Activated CD4-positive, alpha-beta memory T cell treated with anti-CD3 and anti-CD28 coated beads for 36 hours (primary cell): ENCODE measurements around the gene ATP5F1D. TPM values are rescaled to one million over a fixed set of nuclear protein-coding genes. Genes with fewer than 3 reads are reported as not detected.

Experiments used
- CTCF ChIA-PET: fragments of 350-600 bp; sonication (Branson Sonifier 250); formaldehyde crosslinking; loops from one replicate; lab custom pipeline; 2021; ENCODE audit warnings: antibody characterized with exemption, inconsistent platforms; lab: Charles Lee
- POLR2A ChIA-PET: fragments of 350-600 bp; sonication (Branson Sonifier 250); formaldehyde crosslinking; loops from one replicate; lab custom pipeline; 2021; ENCODE audit warnings: antibody characterized with exemption; lab: Charles Lee
- DNase-seq: peaks from one replicate; pipeline ENCODE4 v3.0.0-alpha.2; 2020
- H3K27ac Mint-ChIP-seq: one replicate; pipeline ENCODE4 v1.8.0; 2021; ENCODE audit warnings: mixed read lengths
- H3K27me3 Mint-ChIP-seq: one replicate; pipeline ENCODE4 v1.8.0; 2021; ENCODE audit warnings: mixed read lengths
- H3K36me3 Mint-ChIP-seq: one replicate; pipeline ENCODE4 v1.8.0; 2021; ENCODE audit warnings: mixed read lengths
- H3K4me1 Mint-ChIP-seq: one replicate; pipeline ENCODE4 v1.8.0; 2021; ENCODE audit warnings: low read depth, mixed read lengths
- H3K4me3 Mint-ChIP-seq: one replicate; pipeline ENCODE4 v1.8.0; 2021; ENCODE audit warnings: mild to moderate bottlenecking, mixed read lengths
- H3K9me3 Mint-ChIP-seq: one replicate; pipeline ENCODE4 v1.8.0; 2021; ENCODE audit warnings: mixed read lengths
- intact Hi-C: fragments of 100-400 bp; cut with micrococcal nuclease; formaldehyde crosslinking; loops from one replicate; pipeline ENCODE4 v1.15.1; 2023
- total RNA-seq, 2 experiments: library from RNA; stranded (reverse); gene quantifications; one replicate each; pipeline ENCODE4 v1.2.3, GENCODE V29; 2021

Gene ATP5F1D
- total RNA-seq, 2 experiments from 2014 or later: 178 to 192 TPM

- Mint-ChIP-seq H3K4me1 (peaks cover 29% of the 10 kb centered on the region), H3K27ac (peak overlapping the region; percentile 97), H3K36me3 (peaks cover 16% of the 10 kb centered on the region), H3K27me3 (no peaks in the 10 kb centered on the region), H3K9me3 (no peaks in the 10 kb centered on the region), H3K4me3 (peak overlapping the region; percentile 77)
- intact Hi-C loops: no loop called here
- DNase-seq: peak; percentile 85
- ChIA-PET POLR2A (interaction anchor here (0.7 to 1.7 kb wide), 6 partner anchors 10 to 192 kb away, joined by 3 to 6 read pairs (median 3); partner anchors contain the start of genes ABCA7, RNU6-2 and SBNO2), CTCF (interaction anchor here (0.6 to 3.4 kb wide), 5 partner anchors 12 to 100 kb away, joined by 3 to 11 read pairs (median 5); no protein-coding TSS in a partner anchor)
Observed at GRCh38 chr19:1213391-1214286, 27.9 kb upstream of the ATP5F1D start.

DNA sequence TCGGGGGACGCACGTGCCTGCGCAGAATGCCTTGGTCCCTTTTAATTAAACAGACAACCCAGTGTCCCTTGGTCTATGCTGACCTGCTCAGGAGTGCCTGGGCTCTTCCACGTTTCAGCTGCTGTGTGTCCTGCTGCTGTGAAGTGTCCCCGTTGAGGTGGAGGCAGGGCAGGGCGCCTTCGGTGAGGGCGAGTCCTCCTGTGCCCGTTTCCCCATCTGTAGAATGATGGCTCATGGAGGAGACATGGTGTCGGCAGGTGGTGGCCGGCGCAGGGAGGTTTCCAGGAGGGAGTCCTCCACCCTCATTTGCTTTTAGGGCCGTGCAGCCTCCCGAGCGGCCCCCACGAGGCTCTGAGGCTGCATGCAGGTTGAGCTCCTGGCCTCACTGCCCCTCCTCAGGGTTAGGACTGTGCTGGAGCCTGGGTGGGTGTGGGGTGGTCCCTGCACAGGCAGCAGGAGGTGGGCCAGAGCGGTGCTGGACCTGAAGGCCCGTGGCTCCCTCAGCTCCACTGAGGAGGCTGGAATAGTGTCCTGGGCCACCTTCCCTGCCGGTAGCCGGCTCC lies 27.2 kb upstream of the ATP5F1D start:
- CTCF ChIA-PET: interaction anchor here (1.2 to 3.4 kb wide), 4 partner anchors 11 to 101 kb away, joined by 3 to 11 read pairs (median 6); no protein-coding TSS in a partner anchor
- DNase-seq: no peak
- Mint-ChIP-seq H3K4me1 (peaks cover 29% of the 10 kb centered on the region), H3K4me3 (peak overlapping the region; percentile 77), H3K36me3 (peaks cover 16% of the 10 kb centered on the region), H3K9me3 (no peaks in the 10 kb centered on the region), H3K27me3 (no peaks in the 10 kb centered on the region), H3K27ac (peak overlapping the region; percentile 97)
- intact Hi-C loops: no loop called here
- POLR2A ChIA-PET: interaction anchor here (0.7 to 1.7 kb wide), 6 partner anchors 11 to 193 kb away, joined by 3 to 6 read pairs (median 3); partner anchors contain the start of genes ABCA7, RNU6-2 and SBNO2

- Mint-ChIP-seq H3K4me3 (no peak overlapping the region), H3K9me3 (no peaks in the 10 kb centered on the region), H3K27ac (peak overlapping the region; percentile 97), H3K4me1 (peaks cover 25% of the 10 kb centered on the region), H3K36me3 (peaks cover 13% of the 10 kb centered on the region), H3K27me3 (no peaks in the 10 kb centered on the region)
- ChIA-PET POLR2A (interaction anchor here (1.7 kb wide), 1 partner anchor 194 kb away, joined by 6 read pairs; the partner anchor contains the start of gene RNU6-2), CTCF (interaction anchor here (1.2 to 3.4 kb wide), 4 partner anchors 10 to 102 kb away, joined by 3 to 11 read pairs (median 6); no protein-coding TSS in a partner anchor)
- intact Hi-C loops: no loop called here
- DNase-seq: no peak
Observed at GRCh38 chr19:1214862-1215731, 26.5 kb upstream of the ATP5F1D start.

DNA sequence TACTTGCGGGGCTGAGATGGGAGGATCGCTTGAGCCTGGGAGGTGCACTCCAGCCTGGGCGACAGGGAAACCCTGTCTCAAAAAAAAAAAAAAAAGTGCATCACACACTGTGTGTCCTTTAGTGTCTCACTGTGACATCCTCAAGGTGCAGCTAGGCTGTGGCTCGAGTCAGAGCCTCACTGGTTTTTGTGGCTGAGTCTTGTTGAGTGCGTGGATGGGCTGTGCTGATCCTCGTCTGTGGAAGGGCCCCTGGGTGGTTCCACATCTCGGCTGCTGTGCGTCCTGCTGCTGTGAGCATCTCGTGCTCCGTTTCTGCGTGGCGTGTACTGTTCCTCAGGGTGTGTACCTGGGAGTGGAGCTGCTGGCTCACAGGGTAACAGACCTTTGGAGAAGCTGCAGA lies 24.8 kb upstream of the ATP5F1D start:
- no peak for DNase-seq
- ChIA-PET CTCF (interaction anchor here (1.3 to 3.4 kb wide), 3 partner anchors 49 to 103 kb away, joined by 3 to 11 read pairs (median 4); no protein-coding TSS in a partner anchor), POLR2A (interaction anchor here (1.9 kb wide), 1 partner anchor 53 kb away, joined by 4 read pairs; the partner anchor contains the start of gene CIRBP)
- no peaks in the 10 kb centered on the region for H3K9me3 Mint-ChIP-seq
- intact Hi-C loops: no loop called here
- no peak overlapping the region for H3K4me3 Mint-ChIP-seq
- no peaks in the 10 kb centered on the region for H3K27me3 Mint-ChIP-seq
- peaks cover 7% of the 10 kb centered on the region for H3K36me3 Mint-ChIP-seq
- no peak overlapping the region for H3K27ac Mint-ChIP-seq
- H3K4me1 Mint-ChIP-seq: peaks cover 14% of the 10 kb centered on the region

DNA sequence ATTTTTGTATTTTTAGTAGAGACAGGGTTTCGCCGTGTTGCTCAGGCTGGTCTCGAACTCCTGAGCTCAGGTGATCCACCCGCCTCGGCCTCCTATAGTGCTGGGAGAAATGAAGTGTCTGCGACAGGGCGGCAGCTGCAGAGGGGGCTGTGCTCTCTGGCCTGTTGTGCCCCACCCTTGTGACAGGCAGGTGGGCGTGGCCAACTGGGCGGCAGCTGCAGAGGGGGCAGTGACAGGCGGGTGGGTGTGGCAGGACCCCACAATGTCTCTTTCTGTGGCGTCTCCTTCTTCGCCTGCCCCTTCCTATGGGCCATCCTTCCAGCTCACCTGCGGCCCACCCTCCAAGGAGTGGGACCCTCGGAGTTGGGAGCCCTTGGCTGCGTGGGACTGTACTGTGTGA lies 24.2 kb upstream of the ATP5F1D start:
- no peaks in the 10 kb centered on the region for H3K27me3 Mint-ChIP-seq
- H3K27ac Mint-ChIP-seq: no peak overlapping the region
- peaks cover 7% of the 10 kb centered on the region for H3K36me3 Mint-ChIP-seq
- H3K9me3 Mint-ChIP-seq: no peaks in the 10 kb centered on the region
- no peak for DNase-seq
- ChIA-PET POLR2A (interaction anchor here (0.7 to 1.9 kb wide), 2 partner anchors 8 to 52 kb away, joined by 3 to 4 read pairs; partner anchors contain the start of gene CIRBP), CTCF (interaction anchor here (0.6 to 3.4 kb wide), 4 partner anchors 26 to 104 kb away, joined by 3 to 11 read pairs (median 4); no protein-coding TSS in a partner anchor)
- intact Hi-C loops: no loop called here
- peaks cover 14% of the 10 kb centered on the region for H3K4me1 Mint-ChIP-seq
- H3K4me3 Mint-ChIP-seq: no peak overlapping the region

DNA sequence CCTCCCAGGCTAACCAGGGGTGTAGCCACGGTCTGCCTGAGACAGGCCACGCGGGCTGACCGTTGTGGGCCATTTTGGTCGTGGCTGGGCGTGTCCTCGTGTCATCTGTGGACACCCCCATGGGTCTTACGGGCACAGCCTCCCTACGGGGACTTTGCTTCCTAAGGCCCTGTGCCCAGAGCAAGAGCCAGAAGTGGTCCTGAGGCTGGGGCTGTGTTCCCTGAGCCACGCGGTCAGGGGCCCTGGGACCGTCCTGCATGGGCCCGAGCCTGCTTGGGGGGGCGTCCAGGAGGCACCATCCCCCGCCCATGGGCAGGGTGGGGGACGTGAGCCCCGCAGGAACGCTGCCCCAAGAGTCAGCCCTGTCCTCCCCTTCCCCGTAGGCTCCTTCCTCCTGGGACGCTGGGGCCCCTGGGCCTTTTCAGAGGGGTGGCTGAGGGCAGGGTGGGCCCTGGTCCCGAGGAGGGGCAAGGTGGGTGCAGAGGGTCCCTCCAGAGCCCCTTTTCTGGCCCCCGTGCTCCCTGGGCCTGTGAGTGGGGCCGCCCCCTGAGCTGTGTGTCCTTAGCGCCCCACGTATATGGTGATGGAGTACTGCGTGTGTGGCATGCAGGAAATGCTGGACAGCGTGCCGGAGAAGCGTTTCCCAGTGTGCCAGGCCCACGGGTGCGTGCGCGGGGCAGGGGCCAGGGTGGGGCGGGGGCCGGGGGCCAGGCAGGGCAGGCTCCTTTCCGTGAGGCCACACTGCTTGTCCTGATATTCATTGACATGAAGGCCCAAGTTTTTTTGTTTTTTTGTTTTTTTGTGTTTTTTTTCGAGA lies 22.6 kb upstream of the ATP5F1D start:
- DNase-seq: no peak
- ChIA-PET CTCF (no interaction called here), POLR2A (interaction anchor here (0.6 to 1.9 kb wide), 2 partner anchors 50 to 1958 kb away, joined by 4 read pairs; partner anchors contain the start of gene CIRBP)
- Mint-ChIP-seq H3K27ac (no peak overlapping the region), H3K27me3 (no peaks in the 10 kb centered on the region), H3K4me1 (peaks cover 4% of the 10 kb centered on the region), H3K9me3 (no peaks in the 10 kb centered on the region), H3K4me3 (no peak overlapping the region), H3K36me3 (no peaks in the 10 kb centered on the region)
- intact Hi-C loops: no loop called here

GRCh38 chr19:1219786-1220476 lies 21.6 kb upstream of the ATP5F1D start:
- CTCF ChIA-PET: interaction anchor here (0.5 kb wide), 1 partner anchor 201 kb away, joined by 3 read pairs; no protein-coding TSS in a partner anchor

GRCh38 chr19:1220477-1220930 lies 21.0 kb upstream of the ATP5F1D start:
- Mint-ChIP-seq H3K27ac (no peak overlapping the region), H3K36me3 (no peaks in the 10 kb centered on the region), H3K4me1 (no peaks in the 10 kb centered on the region), H3K27me3 (no peaks in the 10 kb centered on the region), H3K4me3 (no peak overlapping the region), H3K9me3 (no peaks in the 10 kb centered on the region)
- CTCF ChIA-PET: interaction anchor here (0.5 kb wide), 1 partner anchor 202 kb away, joined by 3 read pairs; no protein-coding TSS in a partner anchor
- intact Hi-C loops: no loop called here
- POLR2A ChIA-PET: no interaction called here
- DNase-seq: no peak

More at GRCh38 chr19:1219786-1220476, 21.6 kb upstream of the ATP5F1D start:
- no peaks in the 10 kb centered on the region for H3K36me3 Mint-ChIP-seq
- H3K4me3 Mint-ChIP-seq: no peak overlapping the region
- no peaks in the 10 kb centered on the region for H3K27me3 Mint-ChIP-seq
- H3K4me1 Mint-ChIP-seq: no peaks in the 10 kb centered on the region
- no peak overlapping the region for H3K27ac Mint-ChIP-seq
- H3K9me3 Mint-ChIP-seq: no peaks in the 10 kb centered on the region
- intact Hi-C loops: no loop called here
- DNase-seq: no peak
- POLR2A ChIA-PET: interaction anchor here (0.6 kb wide), 1 partner anchor 1957 kb away, joined by 4 read pairs; no protein-coding TSS in a partner anchor

DNA sequence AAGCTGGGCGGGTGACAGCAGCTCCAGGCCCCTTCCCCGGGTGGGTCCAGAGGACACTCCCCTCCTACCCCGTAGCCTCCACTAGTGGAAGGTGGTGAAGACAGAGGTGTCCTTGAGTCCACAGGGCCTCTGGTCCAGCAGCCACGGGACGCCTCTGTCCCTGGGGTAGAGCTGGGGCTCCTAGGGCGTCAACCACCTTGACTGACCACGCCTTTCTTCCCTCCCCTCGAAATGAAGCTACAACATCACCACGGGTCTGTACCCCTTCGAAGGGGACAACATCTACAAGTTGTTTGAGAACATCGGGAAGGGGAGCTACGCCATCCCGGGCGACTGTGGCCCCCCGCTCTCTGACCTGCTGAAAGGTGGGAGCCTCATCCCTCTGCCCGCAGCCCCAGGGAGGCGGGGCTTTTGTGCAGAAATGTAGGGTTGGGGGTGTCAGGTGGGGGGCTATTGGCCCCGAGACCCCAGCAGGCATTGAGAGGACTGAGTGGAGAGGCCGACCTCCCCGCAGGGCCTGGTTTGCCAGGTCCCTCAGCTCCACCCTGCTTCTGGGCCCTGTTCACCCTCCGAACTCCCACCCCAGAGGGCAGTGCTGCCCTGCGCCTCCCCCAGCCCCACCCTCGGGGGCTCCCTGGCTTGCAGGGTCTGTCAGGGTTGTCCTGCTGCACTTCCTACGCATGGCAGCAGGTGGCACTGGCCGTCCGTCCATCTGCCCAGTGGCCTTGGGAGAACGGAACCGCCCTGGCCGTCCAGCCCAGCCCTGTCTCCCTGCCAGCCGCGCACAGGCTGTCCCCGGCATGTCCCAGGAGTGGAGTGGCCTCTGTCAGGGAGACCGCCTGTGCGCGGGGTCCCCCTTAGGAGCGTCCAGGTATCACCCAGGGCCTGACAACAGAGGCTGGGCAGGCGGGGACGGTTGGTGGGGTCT lies 20.3 kb upstream of the ATP5F1D start:
- Mint-ChIP-seq H3K9me3 (no peaks in the 10 kb centered on the region), H3K36me3 (no peaks in the 10 kb centered on the region), H3K27me3 (no peaks in the 10 kb centered on the region), H3K27ac (no peak overlapping the region), H3K4me3 (no peak overlapping the region), H3K4me1 (no peaks in the 10 kb centered on the region)
- ChIA-PET CTCF (interaction anchor here (1.5 kb wide), 1 partner anchor 23 kb away, joined by 4 read pairs; no protein-coding TSS in a partner anchor), POLR2A (no interaction called here)
- no peak for DNase-seq
- intact Hi-C loops: no loop called here
